H1 (cell line): Measurements from ENCODE around the gene LYPD6B. TPM values are rescaled to one million over a fixed set of nuclear protein-coding genes. Genes with fewer than 3 reads are reported as not detected.

Experiments used
- EP300 ChIP-seq, 2 experiments: IDR thresholded peaks; 1 replicate in 1 of 2; 2 replicates in 1 of 2; pipeline ENCODE4 v1.6.1; 2011 to 2012; ENCODE audit warnings: low read depth in 2 of 2, low read length in 2 of 2, mild to moderate bottlenecking in 2 of 2, borderline replicate concordance in 1 of 2, inconsistent platforms in 1 of 2, moderate library complexity in 1 of 2
- POLR2A ChIP-seq, 2 experiments: IDR thresholded peaks; 1 replicate in 1 of 2; 2 replicates in 1 of 2; pipeline ENCODE4 v1.6.1; 2011; ENCODE audit warnings: low read depth in 2 of 2, low read length in 2 of 2, mild to moderate bottlenecking in 2 of 2; ENCODE audit errors: control extremely low read depth in 1 of 2
- TEAD4 ChIP-seq: IDR thresholded peaks from 2 replicates; pipeline ENCODE4 v1.6.1; 2012; ENCODE audit warnings: low read depth, low read length, inconsistent platforms, mixed read lengths
- polyA plus RNA-seq, 7 experiments: library from polyadenylated mRNA; depleted of rRNA in 3 of 7; stranded (reverse) in 5 of 7; unstranded in 2 of 7; fragments of >200 nt in 5 of 7; fragments of 200-250 nt in 2 of 7; gene quantifications; 1 replicate in 5 of 7; 2 replicates in 1 of 7; 4 replicates in 1 of 7; pipeline versions ENCODE4 v1.2.1 to v1.2.3, GENCODE V29; 2011 to 2013; ENCODE audit warnings: missing spikeins in 2 of 7, mixed read lengths in 2 of 7
- total RNA-seq: library from RNA; stranded (reverse); fragmentation: NEBNext Ultra II Directional; extraction: Animal tissue kit (Norgen Biotek cat#: 25700); gene quantifications from 2 replicates; pipeline ENCODE4 v1.2.1, GENCODE V29; 2021

LYPD6B gene
- total and polyA plus RNA-seq, 2 of the 8 experiments (the other 6 are each of a cell fraction or from before 2014, with no cell fraction given), result 2.2 to 3.5 TPM

DNA sequence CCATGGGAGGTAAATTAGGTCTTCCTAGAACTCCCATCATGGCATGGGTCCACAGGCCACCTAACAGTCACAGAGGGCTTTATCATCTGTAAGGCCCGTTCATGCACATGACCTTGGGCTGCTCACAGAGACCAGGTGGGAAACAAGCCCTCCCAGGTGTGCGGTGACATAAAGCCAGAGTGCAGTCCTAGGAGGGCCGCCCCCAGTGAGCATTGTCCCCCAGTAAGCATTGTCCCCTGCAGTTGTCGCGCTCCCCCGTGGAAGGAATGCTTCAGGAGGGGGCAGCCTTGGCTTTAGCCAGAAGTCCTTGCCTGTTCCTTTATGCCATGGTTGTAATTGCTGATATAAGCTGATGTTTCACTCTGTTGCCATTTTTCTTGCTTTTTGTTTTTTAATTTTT lies 41.7 kb upstream of the LYPD6B start (continued):
- TF ChIP-seq EP300 (IDR thresholded peaks at IDR 0.05; ENCODE audit: borderline replicate concordance in 1 of 2, low read depth in 2 of 2, low read length in 2 of 2) (no peak), POLR2A (IDR thresholded peaks at IDR 0.05; ENCODE audit: control extremely low read depth in 1 of 2, low read depth in 2 of 2, low read length in 2 of 2) (no peak), TEAD4 (no peak)
